SU-DHL-6 (cell line): ENCODE results near the gene RCAN2.

Source experiments
- H2AFZ ChIP-seq: fragments of 200-600 bp; sonication (generic); 2 replicates; pipeline ENCODE4 v1.6.1; 2014; ENCODE audit warnings: low read depth, mild to moderate bottlenecking, moderate library complexity, mixed read lengths, antibody characterized with exemption, low read length; ENCODE audit not compliant: severe bottlenecking
- H3F3A ChIP-seq: fragments of 200-600 bp; shearing (Covaris generic); 2 replicates; pipeline ENCODE4 v1.6.0; 2016; ENCODE audit warnings: antibody characterized with exemption, mild to moderate bottlenecking; ENCODE audit not compliant: insufficient read depth
- H3K27ac ChIP-seq: fragments of 200-600 bp; sonication (generic); 2 replicates; pipeline ENCODE4 v1.5.1; 2016; ENCODE audit warnings: low read depth, mild to moderate bottlenecking, low read length, moderate library complexity, mixed read lengths
- H3K27me3 ChIP-seq: fragments of 200-600 bp; sonication (generic), shearing (Covaris generic); 2 replicates; pipeline ENCODE4 v1.6.0; 2014; ENCODE audit warnings: mild to moderate bottlenecking, low read length
- H3K36me3 ChIP-seq: fragments of 200-600 bp; sonication (generic); 2 replicates; pipeline ENCODE4 v1.6.1; 2014; ENCODE audit warnings: mild to moderate bottlenecking, low read length, mixed read lengths
- H3K4me2 ChIP-seq: fragments of 300-600, 200-600 bp; shearing (Covaris generic), sonication (generic); 2 replicates; pipeline ENCODE4 v1.6.0; 2014; ENCODE audit warnings: low read length, low read depth, mild to moderate bottlenecking; ENCODE audit not compliant: poor library complexity, severe bottlenecking
- H3K4me3 ChIP-seq: fragments of 200-600 bp; sonication (generic); 2 replicates; pipeline ENCODE4 v1.5.1; 2014; ENCODE audit warnings: antibody characterized with exemption, low read length, mild to moderate bottlenecking, mixed read lengths; ENCODE audit not compliant: insufficient read depth, poor library complexity, severe bottlenecking
- H3K79me2 ChIP-seq: fragments of 200-600 bp; sonication (generic); 2 replicates; pipeline ENCODE4 v1.6.1; 2014; ENCODE audit warnings: mild to moderate bottlenecking, low read length, moderate library complexity; ENCODE audit not compliant: insufficient read depth
- H3K9ac ChIP-seq: fragments of 200-600 bp; sonication (generic); 2 replicates; pipeline ENCODE4 v1.7.0; 2014; ENCODE audit warnings: mild to moderate bottlenecking, low read length
- H3K9me2 ChIP-seq: fragments of 200-600 bp; sonication (generic); replicated peaks from 2 replicates; pipeline ENCODE4 v1.6.1; 2014; ENCODE audit warnings: low read length; ENCODE audit not compliant: insufficient read depth
- H3K9me3 ChIP-seq: fragments of 200-600 bp; sonication (generic); 2 replicates; pipeline ENCODE4 v1.6.1; 2014; ENCODE audit warnings: low read length, mixed read lengths; ENCODE audit not compliant: insufficient read depth
- H4K20me1 ChIP-seq: fragments of 200-600 bp; sonication (generic); 2 replicates; pipeline ENCODE4 v1.6.1; 2014; ENCODE audit warnings: low read depth, mild to moderate bottlenecking, antibody characterized with exemption, low read length, moderate library complexity, mixed read lengths
- EZH2phosphoT487 ChIP-seq: fragments of 200-600 bp; sonication (generic), shearing (Covaris generic); conservative IDR thresholded peaks from 2 replicates; pipeline ENCODE4 v1.6.1; 2018; ENCODE audit warnings: mild to moderate bottlenecking, antibody characterized with exemption, low read length, moderate library complexity, mixed read lengths
- TF ChIP-seq, protein P1 (sequence below): fragments of 200-600 bp; sonication (generic); IDR thresholded peaks from one replicate; pipeline ENCODE4 v1.5.1; 2017; ENCODE audit warnings: antibody characterized with exemption, mild to moderate bottlenecking, low read length, moderate library complexity; ENCODE audit not compliant: insufficient read depth, poor library complexity, severe bottlenecking

The RCAN2 gene

GRCh38 chr6:46356543-46356942, 134.7 kb downstream of the RCAN2 start:
- Histone ChIP-seq H3K4me2 (no peak overlapping the region), H3K9me2 (no peaks in the 10 kb centered on the region)
- TF ChIP-seq EZH2phosphoT487, result no peak
- TF ChIP-seq, protein P1, sequence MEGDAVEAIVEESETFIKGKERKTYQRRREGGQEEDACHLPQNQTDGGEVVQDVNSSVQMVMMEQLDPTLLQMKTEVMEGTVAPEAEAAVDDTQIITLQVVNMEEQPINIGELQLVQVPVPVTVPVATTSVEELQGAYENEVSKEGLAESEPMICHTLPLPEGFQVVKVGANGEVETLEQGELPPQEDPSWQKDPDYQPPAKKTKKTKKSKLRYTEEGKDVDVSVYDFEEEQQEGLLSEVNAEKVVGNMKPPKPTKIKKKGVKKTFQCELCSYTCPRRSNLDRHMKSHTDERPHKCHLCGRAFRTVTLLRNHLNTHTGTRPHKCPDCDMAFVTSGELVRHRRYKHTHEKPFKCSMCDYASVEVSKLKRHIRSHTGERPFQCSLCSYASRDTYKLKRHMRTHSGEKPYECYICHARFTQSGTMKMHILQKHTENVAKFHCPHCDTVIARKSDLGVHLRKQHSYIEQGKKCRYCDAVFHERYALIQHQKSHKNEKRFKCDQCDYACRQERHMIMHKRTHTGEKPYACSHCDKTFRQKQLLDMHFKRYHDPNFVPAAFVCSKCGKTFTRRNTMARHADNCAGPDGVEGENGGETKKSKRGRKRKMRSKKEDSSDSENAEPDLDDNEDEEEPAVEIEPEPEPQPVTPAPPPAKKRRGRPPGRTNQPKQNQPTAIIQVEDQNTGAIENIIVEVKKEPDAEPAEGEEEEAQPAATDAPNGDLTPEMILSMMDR, result no peak

DNA sequence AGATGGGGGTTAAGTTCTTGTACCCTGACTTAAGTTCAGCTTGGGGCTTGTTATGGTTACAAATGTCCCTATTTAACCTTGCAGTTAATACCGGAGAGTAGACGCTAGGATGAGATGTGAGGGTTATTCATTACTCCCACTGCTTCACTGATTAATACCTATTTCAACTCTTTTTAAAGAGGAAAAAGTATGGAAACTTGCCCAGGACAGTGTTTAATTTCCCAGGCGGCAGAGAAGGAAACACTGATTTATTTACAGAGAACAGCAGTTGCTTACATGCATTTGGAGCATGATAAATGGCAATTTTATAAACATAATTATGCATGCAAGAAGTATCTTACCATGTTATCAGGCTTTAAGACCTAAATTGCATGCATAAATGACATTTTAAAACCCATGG, 137.7 kb downstream of the RCAN2 start:
- Histone ChIP-seq H3K79me2 (no peaks in the 10 kb centered on the region), H3K36me3 (no peaks in the 10 kb centered on the region), H3K9me2 (no peaks in the 10 kb centered on the region), H3K27ac (no peak overlapping the region), H3K9ac (no peak overlapping the region), H2AFZ (no peak overlapping the region), H3K4me2 (no peak overlapping the region), H3K27me3 (no peaks in the 10 kb centered on the region), H3F3A (no peaks in the 10 kb centered on the region), H3K4me3 (no peak overlapping the region), H3K9me3 (no peaks in the 10 kb centered on the region), H4K20me1 (no peaks in the 10 kb centered on the region)
- no peak for TF ChIP-seq EZH2phosphoT487
- TF ChIP-seq, protein P1, result no peak

More at GRCh38 chr6:46356543-46356942, 134.7 kb downstream of the RCAN2 start:
- Histone ChIP-seq H3K36me3 (no peaks in the 10 kb centered on the region), H3K9me3 (no peaks in the 10 kb centered on the region), H3K79me2 (no peaks in the 10 kb centered on the region), H3K27ac (no peak overlapping the region), H4K20me1 (no peaks in the 10 kb centered on the region), H3K27me3 (no peaks in the 10 kb centered on the region), H3K4me3 (no peak overlapping the region), H3K9ac (no peak overlapping the region), H3F3A (no peaks in the 10 kb centered on the region), H2AFZ (no peak overlapping the region)

DNA sequence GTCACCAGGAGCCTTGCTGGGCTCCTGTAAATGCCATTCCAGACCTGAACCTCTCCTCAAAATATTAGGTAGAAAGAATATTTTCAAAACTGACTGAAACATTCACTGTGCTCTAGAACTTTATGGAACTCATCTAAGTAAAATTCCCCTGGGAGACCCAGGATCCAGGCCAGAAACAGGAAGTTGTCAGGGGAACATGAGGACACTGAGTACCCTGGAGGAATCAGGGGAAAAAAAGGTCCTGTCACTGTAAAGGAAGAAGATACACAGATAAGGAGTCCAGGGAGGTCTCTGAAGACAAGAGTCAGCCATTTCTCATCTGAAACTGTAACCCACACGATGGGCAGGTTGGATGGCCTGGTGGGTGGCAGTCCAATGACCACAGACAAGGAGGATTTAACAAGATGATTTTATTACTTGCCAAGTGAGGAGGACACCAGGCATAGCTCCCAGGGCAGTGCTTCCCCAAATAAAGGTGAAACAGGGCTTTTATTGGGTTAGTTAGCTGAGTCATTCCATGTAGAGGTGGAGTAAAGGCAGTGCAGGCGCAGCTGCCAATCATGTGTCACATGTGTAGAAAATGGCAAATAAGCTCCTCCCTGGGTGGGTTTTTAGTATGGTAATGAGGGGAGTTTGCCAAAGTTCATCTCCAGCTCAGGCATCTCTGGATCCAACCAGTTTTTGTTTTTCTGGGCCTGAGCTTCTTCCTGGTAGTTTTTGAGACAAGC, 138.5 kb downstream of the RCAN2 start:
- Histone ChIP-seq H3K4me3 (no peak overlapping the region), H3K9me3 (no peaks in the 10 kb centered on the region), H3K4me2 (no peak overlapping the region), H3K27ac (no peak overlapping the region), H3K79me2 (no peaks in the 10 kb centered on the region), H3K27me3 (no peaks in the 10 kb centered on the region), H3K36me3 (no peaks in the 10 kb centered on the region), H2AFZ (no peak overlapping the region), H4K20me1 (no peaks in the 10 kb centered on the region), H3K9me2 (no peaks in the 10 kb centered on the region), H3F3A (no peaks in the 10 kb centered on the region), H3K9ac (no peak overlapping the region)
- TF ChIP-seq EZH2phosphoT487, result no peak
- TF ChIP-seq, protein P1, result no peak
